GM12865 (cell line): ENCODE results near the gene ACOXL.
"Not testable (repeated sequence)": the region's sequence is repeated elsewhere in the genome, so short reads cannot be mapped to it uniquely, and the experiment has no call there.

ENCODE experiments used
- DNase-seq: peaks from one replicate; pipeline ENCODE4 v3.0.0; 2010; ENCODE audit warnings: low read depth
- H3K4me3 ChIP-seq: 2 replicates; pipeline ENCODE4 v1.5.1; 2011; ENCODE audit warnings: mild to moderate bottlenecking, low read depth, low read length, control low read depth
- CTCF ChIP-seq: IDR thresholded peaks from 2 replicates; pipeline ENCODE4 v1.5.1; 2011; ENCODE audit warnings: low read length, control low read depth, low read depth, inconsistent platforms; ENCODE audit not compliant: insufficient read depth; ENCODE audit errors: missing control alignments

Gene ACOXL

DNA sequence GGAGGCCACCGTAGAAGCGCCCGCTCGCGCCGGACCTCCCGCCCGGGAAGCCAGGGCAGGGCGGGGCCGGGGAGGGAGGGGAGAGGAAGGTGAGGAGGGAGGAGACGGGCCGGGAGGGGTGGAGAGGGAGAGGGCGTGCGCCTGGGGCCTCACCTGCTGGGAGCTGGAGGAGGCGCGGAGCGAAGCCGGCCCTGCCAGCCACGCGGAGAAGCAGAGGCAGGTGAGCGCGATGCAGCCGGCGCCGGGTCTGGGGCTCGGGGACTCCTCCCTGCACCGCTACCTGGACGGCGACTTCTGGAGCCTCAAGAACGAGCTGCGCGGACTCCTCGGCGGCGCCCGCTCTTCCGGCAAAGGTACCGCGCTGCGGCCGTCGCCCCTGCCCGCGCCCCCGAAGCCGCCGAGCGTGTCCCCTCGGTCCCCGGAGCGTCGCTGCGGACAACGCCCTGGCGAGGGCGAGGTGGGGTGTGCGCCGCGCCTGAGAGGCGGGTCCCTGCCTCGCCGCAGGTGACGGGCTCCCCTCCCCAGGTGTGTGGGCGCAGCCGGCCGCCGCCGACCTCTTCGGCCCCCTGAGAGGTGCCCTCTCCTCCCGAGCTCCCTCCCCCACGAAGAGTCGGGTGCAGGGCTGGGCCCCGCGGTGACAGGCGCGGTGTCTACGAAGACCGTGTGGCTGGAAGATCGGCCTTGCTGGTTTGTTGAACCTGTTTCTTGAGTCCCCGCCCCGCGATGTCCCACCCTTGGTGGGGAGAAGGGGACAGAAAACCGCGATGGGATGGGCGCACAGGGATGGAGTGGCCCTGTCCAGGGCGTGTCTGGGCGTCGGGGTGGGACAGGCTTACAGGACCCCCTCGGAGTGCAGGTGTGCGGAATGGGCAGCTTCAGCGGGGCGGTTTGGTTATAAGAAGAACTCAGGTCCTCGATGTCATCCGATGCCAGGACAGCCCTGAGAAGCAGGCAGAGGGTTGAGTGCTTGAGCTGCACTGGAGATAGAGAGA, at the start of gene ACOXL:
Gene ACOXL (plus strand): TSS at position 152 of the 992 bp plus-strand sequence. CDS start 35,817 bp downstream, outside the sequence.
- no peak for DNase-seq
- H3K4me3 ChIP-seq: peak within 1 kb of the TSS; percentile 28
- TF ChIP-seq CTCF: no peak

- no peak for DNase-seq
- TF ChIP-seq CTCF: no peak
- no peak overlapping the region for H3K4me3 ChIP-seq
Measured at GRCh38 chr2:110682872-110683271, 49.5 kb upstream of the ACOXL start.

DNA sequence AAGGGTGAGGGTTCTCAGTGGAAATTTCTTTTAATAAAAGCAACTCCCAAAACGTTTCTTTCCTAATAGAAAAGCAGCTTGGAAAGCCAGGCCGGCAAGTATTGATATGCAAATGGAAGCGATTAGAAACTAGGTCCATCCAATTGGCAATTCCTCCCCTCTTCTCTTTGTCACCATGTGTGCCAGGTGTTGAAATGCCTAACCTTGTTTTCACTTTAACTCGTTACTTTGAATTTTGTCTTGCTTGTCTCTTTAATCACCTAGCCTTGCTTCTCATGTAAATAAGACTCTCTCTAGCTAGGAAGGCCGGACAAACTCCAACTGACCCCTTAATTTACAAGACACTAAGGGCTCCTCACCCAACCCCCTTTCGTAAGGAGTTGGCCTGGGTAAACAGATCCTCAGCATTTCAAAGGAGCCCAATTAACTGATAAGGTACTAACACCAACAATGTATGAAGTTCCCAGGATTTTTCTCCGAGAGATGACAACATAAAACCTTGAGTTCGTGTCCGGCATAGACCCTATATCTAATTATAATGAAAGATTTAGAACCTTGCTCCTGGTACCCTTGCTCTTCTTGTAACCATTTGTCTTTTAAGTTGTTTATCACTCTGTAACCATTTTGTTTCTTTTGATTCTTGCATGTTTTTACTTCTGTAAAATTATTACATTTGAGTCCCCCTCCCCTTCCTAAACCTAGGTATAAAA, 44.4 kb upstream of the ACOXL start:
- not testable (repeated sequence) for H3K4me3 ChIP-seq

DNA sequence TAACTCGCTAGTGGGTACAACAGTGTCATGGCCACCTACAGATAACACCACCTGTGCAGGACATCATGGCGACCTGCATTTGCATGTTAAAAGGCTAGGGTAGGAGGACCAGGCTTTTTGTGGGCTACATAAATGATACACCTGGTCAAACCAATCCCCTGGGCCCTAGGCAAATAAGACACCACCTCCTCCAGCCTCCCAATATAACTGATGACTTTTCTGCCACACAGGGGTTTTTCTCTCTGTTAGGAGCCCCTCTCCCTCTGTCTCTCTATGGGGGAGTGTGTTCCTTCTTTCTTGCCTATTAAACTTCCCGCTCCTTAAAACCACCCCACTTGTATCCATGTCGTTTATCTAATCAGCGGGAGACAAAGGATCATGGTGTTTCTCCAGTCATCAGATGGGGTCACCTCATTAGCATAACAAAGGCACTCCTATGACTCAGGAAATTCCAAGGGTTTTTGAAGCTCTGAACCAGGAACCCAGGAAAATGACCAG, 43.7 kb upstream of the ACOXL start:
- TF ChIP-seq CTCF: no peak
- DNase-seq: no peak
- H3K4me3 ChIP-seq: no peak overlapping the region

More for the DNA sequence above, 44.4 kb upstream of the ACOXL start:
- DNase-seq: not testable (repeated sequence)

GRCh38 chr2:110690083-110690965, 42.0 kb upstream of the ACOXL start:
- no peak for DNase-seq
- H3K4me3 ChIP-seq: no peak overlapping the region

GRCh38 chr2:110691612-110692258, 40.6 kb upstream of the ACOXL start:
- TF ChIP-seq CTCF: no peak
- no peak overlapping the region for H3K4me3 ChIP-seq
- no peak for DNase-seq

More at GRCh38 chr2:110690083-110690965, 42.0 kb upstream of the ACOXL start:
- TF ChIP-seq CTCF: no peak

DNA sequence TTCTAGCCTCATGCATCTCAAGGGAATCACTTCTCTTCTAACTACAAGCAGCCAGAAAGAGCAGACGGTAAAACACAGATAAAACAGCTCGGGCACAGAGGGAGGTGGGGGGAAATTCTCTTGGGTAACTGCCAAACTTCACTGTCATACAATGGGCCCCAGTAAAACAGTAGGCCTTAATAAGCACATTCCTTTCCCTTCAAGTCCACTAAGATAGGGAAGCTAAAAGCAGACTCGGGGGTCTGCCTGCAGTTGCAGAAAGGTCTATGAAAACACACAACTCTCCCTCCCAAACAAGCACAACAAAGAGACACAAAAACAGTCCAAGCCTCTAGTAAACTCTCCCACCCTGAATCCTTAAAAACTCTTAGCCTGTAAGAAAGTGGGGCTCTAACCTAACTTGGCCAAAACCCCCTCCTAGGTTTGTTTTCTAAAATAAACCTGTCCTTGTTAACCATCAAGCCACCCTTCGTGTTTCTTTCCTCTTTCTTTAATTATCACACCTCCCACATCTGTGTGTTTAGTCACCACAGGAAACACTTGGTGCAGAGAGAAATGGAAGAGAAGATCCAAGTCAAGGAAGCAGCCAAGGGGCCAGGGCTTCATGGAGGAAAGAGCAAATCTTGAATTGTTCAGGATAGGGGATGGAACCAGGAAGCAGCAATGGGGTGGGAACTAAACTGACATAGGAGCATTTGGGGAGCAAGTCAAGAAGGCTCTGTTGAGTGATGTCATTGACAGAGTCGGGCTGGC, 37.1 kb upstream of the ACOXL start:
- DNase-seq, H3K4me3 ChIP-seq: not testable (repeated sequence)

GRCh38 chr2:110698253-110698652, 34.1 kb upstream of the ACOXL start:
- not testable (repeated sequence) for H3K4me3 ChIP-seq, DNase-seq
